Measurements from ENCODE around the gene CORO7. TPM values are rescaled to one million over a fixed set of nuclear protein-coding genes. Genes with fewer than 3 reads are reported as not detected.

Gene CORO7
- total RNA-seq, 1 donor from 2014 or later: 52.4 TPM

DNA sequence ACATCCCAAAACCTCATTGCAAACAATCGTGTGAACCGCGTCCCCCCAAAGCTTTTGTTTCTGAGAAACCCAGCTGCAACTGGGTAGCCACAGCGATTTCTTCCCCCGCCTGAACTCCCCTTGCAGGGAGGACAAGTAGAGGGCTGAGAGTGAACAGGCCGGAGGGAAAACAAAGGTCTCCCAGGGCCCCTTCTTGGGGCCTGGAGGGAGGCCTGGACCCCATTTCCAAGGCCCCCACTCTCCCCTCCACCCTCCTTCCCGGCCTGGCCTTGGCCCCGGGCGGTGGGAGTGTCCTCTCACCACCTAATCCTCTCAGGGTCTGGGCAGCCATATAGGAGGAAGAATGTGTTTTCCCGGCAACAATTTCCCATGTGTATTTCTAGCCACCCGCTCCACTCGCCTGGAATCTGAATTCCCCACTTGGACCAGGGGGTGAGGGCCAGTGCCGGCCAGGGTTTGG, 97.9 kb downstream of the CORO7 start:
- Histone ChIP-seq H3K4me3 (peak overlapping the region; percentile 1), H3K9me3 (no peaks in the 10 kb centered on the region), H3K36me3 (no peaks in the 10 kb centered on the region), H3K27me3 (no peaks in the 10 kb centered on the region), H3K27ac (peak overlapping the region; percentile 76), H3K4me1 (peaks cover 53% of the 10 kb centered on the region)
- intact Hi-C loops (cut with DNase I): no loop called here
- ATAC-seq (no peak), DNase-seq (no peak)
- TF ChIP-seq, protein P1, sequence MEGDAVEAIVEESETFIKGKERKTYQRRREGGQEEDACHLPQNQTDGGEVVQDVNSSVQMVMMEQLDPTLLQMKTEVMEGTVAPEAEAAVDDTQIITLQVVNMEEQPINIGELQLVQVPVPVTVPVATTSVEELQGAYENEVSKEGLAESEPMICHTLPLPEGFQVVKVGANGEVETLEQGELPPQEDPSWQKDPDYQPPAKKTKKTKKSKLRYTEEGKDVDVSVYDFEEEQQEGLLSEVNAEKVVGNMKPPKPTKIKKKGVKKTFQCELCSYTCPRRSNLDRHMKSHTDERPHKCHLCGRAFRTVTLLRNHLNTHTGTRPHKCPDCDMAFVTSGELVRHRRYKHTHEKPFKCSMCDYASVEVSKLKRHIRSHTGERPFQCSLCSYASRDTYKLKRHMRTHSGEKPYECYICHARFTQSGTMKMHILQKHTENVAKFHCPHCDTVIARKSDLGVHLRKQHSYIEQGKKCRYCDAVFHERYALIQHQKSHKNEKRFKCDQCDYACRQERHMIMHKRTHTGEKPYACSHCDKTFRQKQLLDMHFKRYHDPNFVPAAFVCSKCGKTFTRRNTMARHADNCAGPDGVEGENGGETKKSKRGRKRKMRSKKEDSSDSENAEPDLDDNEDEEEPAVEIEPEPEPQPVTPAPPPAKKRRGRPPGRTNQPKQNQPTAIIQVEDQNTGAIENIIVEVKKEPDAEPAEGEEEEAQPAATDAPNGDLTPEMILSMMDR (IDR thresholded peaks at IDR 0.05): no peak

DNA sequence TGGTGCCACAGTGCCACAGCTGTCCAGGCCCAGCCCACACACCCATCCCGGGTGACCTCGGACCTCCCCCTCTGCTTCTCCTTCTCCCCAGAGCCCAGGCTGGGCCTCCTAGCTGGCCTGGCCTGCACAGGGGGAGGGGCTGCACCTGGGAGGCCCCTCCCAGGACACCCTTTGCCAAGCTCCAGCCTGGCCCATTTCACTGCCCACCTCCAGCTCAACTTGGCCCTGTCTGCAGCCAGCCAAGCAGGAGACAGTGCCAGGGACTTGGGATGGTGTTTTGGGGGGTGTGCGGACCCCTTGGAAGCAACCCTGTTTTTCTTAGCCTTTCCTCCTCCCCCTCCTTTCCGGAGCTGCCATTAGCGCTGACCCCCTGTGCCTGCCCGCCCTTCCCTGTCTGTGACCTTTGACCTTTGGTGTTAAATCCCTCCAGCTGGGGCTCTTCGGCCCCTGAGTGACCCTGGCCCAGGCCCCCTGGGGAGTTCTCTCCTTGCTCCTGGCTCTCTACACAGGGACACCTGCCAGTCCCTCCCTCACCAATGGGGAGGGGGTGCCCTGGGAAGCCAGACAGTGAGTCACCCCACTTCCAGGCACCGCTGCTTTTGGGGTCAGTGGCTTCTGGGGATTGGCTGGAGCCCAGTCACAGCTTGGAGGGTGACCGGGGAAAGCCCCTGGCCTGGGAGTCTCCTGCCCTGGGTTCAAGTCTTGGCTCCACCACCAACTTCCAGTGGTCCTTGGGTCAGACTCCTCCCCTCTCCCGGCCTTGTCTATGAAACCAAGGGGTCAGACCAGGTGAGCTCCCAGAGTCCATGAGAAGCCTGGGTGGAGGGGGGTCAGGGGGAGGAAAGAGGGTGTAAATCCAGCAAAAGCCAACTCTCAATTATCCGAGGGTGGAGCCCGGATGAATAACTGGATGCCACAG, 98.6 kb downstream of the CORO7 start:
- ATAC-seq (peak; percentile 2), DNase-seq (peak; percentile 71)
- TF ChIP-seq, protein P1 (IDR thresholded peaks at IDR 0.05): no peak
- Histone ChIP-seq H3K9me3 (no peaks in the 10 kb centered on the region), H3K27ac (peak overlapping the region; percentile 76), H3K4me1 (peaks cover 47% of the 10 kb centered on the region), H3K4me3 (peak overlapping the region; percentile 64), H3K36me3 (no peaks in the 10 kb centered on the region), H3K27me3 (no peaks in the 10 kb centered on the region)
- intact Hi-C loops (cut with DNase I): no loop called here

DNA sequence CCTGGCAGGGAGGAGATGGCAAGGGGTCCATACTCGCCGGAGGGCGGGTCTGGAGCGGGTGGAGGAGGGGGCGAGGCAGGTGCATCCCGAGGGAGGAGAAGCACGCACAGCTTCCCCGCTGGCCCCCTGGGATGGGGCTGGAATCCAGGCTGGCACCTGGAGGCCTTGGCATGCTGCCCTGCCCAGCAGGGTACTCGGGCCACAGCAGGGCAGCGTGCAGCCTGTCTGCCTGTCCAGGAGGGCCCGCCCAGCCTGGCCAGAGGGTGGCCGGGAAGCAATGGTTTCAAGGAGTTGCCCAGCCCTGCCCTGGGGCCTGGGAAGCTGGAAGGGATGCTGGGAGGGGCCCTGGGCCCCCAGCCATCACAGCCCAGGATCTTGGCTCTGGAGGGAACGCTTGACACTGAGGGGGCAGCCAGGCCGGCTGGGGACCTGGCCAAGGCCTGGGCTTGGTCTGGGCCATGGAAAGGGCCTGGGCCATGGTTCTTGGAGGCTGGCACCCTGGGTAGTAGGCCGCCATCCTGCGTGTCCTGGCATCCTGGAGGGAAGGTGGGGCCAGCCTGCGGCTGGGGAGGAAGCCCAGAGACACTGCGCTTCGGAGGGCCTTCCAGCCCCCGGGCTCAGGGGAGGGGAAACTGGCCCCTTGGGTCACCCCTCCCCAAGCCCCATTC, 99.4 kb downstream of the CORO7 start:
- TF ChIP-seq, protein P1 (IDR thresholded peaks at IDR 0.05): no peak
- ATAC-seq: peak; percentile 59
- Histone ChIP-seq H3K4me1 (peaks cover 45% of the 10 kb centered on the region), H3K9me3 (no peaks in the 10 kb centered on the region), H3K4me3 (peak overlapping the region; percentile 64), H3K27me3 (no peaks in the 10 kb centered on the region), H3K27ac (peak overlapping the region; percentile 76), H3K36me3 (no peaks in the 10 kb centered on the region)
- DNase-seq: peak; percentile 90
- intact Hi-C loops (cut with DNase I): no loop called here

DNA sequence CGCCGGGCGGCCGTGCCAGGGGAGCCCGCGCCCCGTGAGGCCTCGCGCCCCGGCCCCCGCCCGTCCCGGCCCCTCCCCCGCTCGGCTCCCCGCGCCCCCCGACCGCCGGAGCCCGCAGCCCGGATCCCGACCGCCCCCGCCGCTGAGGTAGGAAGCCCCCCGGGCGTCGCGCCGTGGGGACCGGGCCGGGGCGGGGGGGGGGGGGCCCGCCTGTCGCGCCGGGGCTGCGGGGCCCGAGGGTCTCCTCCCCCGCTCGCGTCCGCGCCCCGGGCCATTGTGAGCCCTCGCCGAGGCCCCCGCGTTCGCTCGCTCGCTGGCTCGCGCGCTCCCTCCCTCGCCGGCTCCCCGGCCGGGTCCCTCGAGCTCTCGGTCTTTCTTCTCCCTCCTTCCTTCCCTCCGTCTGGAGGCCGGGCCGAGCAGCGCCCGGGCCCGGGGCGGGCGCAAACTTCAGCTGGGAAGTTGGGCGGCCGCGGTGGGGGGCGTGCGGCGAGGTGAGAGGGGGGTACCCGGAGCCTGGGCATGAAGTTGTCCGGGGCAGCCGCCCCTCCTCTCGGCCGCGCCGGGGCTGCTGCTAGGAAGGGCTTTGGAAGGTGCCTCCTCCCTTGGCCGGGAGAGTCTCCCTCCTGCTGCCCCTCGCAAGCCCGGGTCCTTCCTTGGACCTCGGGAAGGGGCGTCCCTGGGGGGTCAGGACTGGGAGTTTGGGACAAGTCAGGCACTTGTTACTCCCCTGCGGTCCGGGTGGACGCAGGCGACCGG, 100.1 kb downstream of the CORO7 start:
- peaks cover 45% of the 10 kb centered on the region for H3K4me1 ChIP-seq
- no peak for ATAC-seq
- H3K4me3 ChIP-seq: peak overlapping the region; percentile 64

More for the DNA sequence above, 100.1 kb downstream of the CORO7 start:
- H3K27me3 ChIP-seq: no peaks in the 10 kb centered on the region
- TF ChIP-seq, protein P1 (IDR thresholded peaks at IDR 0.05): no peak
- H3K9me3 ChIP-seq: no peaks in the 10 kb centered on the region
- no peaks in the 10 kb centered on the region for H3K36me3 ChIP-seq
- H3K27ac ChIP-seq: peak overlapping the region; percentile 76
- intact Hi-C loops (cut with DNase I): no loop called here
- peak; percentile 75 for DNase-seq
